GM20000 (cell line): Measurements from ENCODE around the gene BMP2K.

Experiments
- DNase-seq: peaks from one replicate; pipeline ENCODE4 v3.0.0; 2012; ENCODE audit warnings: low spot score
- CTCF ChIP-seq: IDR thresholded peaks from 2 replicates; pipeline ENCODE4 v1.5.1; 2012; ENCODE audit warnings: mild to moderate bottlenecking, control low read depth; ENCODE audit errors: extremely low read depth, missing control alignments

BMP2K gene

GRCh38 chr4:78776079-78776728 lies at the start of gene BMP2K:
Gene BMP2K (plus strand): TSS chr4:78776350. CDS start chr4:78776544, 194 bp downstream.
- DNase-seq = peak; percentile 95
- no peak for TF ChIP-seq CTCF

DNA sequence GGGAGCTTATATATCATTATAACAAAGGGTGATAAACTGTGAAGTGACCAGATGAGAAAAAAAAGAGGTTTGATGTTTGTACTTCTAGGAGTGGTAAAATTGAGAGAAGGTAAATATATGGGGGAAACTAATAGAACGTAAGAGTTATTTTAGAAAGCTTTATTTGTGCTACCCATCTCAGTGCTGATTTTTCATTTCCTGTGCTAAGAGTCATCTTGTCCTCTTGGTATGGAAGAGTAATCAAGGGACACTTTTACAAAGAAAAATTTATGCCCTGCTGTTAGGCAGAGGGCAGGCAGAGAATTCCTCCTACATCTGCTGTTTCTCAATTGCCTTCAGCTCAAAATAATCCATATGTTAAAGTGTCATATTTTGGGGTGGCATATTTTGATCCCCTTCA lies 49.6 kb upstream of the BMP2K start:
- TF ChIP-seq CTCF = no peak
- no peak for DNase-seq

- no peak for TF ChIP-seq CTCF
- DNase-seq = no peak
These were observed 43.6 kb upstream of the BMP2K start for GRCh38 chr4:78732332-78733104.

GRCh38 chr4:78734441-78735162 lies 41.5 kb upstream of the BMP2K start:
- TF ChIP-seq CTCF = no peak
- no peak for DNase-seq

- DNase-seq = peak; percentile 28
- TF ChIP-seq CTCF = no peak
These were observed 40.5 kb upstream of the BMP2K start for GRCh38 chr4:78735697-78736096.

DNA sequence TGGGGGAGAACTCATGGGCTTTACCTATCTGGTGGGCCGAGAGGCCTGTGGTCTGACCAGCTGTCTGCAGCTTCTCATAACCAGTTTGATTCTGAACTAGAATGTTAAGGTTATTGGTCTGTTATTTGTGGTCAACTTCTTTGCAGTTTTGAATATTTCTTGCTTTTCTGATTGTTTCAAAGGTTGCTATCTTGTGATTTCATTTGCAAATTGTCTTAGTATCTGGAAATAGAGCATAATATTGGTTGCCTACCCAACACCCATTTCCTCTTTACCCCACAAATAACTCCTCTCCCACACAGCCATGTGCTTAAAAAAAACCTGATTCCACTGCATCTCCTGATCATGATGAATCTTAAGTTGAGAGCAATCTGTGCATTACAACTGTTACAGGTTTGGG lies 39.1 kb upstream of the BMP2K start:
- peak; percentile 18 for DNase-seq
- TF ChIP-seq CTCF = no peak

GRCh38 chr4:78737973-78738372 lies 38.2 kb upstream of the BMP2K start:
- TF ChIP-seq CTCF = no peak
- DNase-seq = no peak
